A673 (cell line): Measurements from ENCODE around the gene CCDC154. TPM values are rescaled to one million over a fixed set of nuclear protein-coding genes. Genes with fewer than 3 reads are reported as not detected.

ENCODE experiments used
- BruUV-seq: library from RNA; stranded (reverse); fragments of 400-500 nt; replicated peaks from 2 replicates; lab custom pipeline; 2021; lab: Mats Ljungman, UMichigan
- CTCF ChIA-PET: fragments of 300-600 bp; sonication (Branson Sonifier 250); formaldehyde crosslinking; loops from one replicate; lab custom pipeline; 2022; ENCODE audit warnings: antibody characterized with exemption; lab: Charles Lee
- POLR2A ChIA-PET: fragments of 300-600 bp; sonication (Branson Sonifier 250); formaldehyde crosslinking; loops from one replicate; lab custom pipeline; 2022; ENCODE audit warnings: antibody characterized with exemption; ENCODE audit not compliant: low non-redundant PET; lab: Charles Lee
- DNase-seq: peaks from one replicate; pipeline ENCODE4 v3.0.0-alpha.2; 2015; ENCODE audit warnings: low spot score
- H3K27ac ChIP-seq: fragments of 200-600 bp; sonication (generic); 2 replicates; pipeline ENCODE4 v1.5.1; 2016; ENCODE audit warnings: mixed run types, low read depth, mild to moderate bottlenecking, mixed read lengths, antibody characterized with exemption, low read length; ENCODE audit not compliant: poor library complexity, severe bottlenecking
- H3K27me3 ChIP-seq: fragments of 200-600 bp; sonication (generic); replicated peaks from 2 replicates; pipeline ENCODE4 v1.6.1; 2017; ENCODE audit warnings: mixed run types, low read depth, mild to moderate bottlenecking, mixed read lengths, antibody characterized with exemption, low read length; ENCODE audit not compliant: insufficient read depth, poor library complexity
- H3K36me3 ChIP-seq: fragments of 200-600 bp; sonication (generic); 2 replicates; pipeline ENCODE4 v1.6.1; 2016; ENCODE audit warnings: mixed run types, mild to moderate bottlenecking, mixed read lengths, antibody characterized with exemption, low read length; ENCODE audit not compliant: insufficient read depth, poor library complexity, severe bottlenecking
- H3K4me1 ChIP-seq: fragments of 200-600 bp; sonication (generic); 2 replicates; pipeline ENCODE4 v1.6.1; 2017; ENCODE audit warnings: mixed run types, mild to moderate bottlenecking, mixed read lengths, antibody characterized with exemption, low read length; ENCODE audit not compliant: insufficient read depth, poor library complexity, severe bottlenecking
- H3K4me3 ChIP-seq: fragments of 200-600 bp; sonication (generic); 2 replicates; pipeline ENCODE4 v1.5.1; 2016; ENCODE audit warnings: low read depth, mixed run types, mild to moderate bottlenecking, mixed read lengths, low read length; ENCODE audit not compliant: poor library complexity, severe bottlenecking
- H3K9me3 ChIP-seq: fragments of 200-600 bp; sonication (generic); 2 replicates; pipeline ENCODE4 v1.6.1; 2016; ENCODE audit warnings: mixed run types, low read depth, mild to moderate bottlenecking, mixed read lengths, antibody characterized with exemption, low read length; ENCODE audit not compliant: poor library complexity, severe bottlenecking
- EZH2 ChIP-seq: fragments of 200-600 bp; sonication (generic); IDR thresholded peaks from 2 replicates; pipeline ENCODE4 v1.6.1; 2017; ENCODE audit warnings: borderline replicate concordance, low read depth, mild to moderate bottlenecking, mixed read lengths, antibody characterized with exemption, low read length; ENCODE audit not compliant: poor library complexity, severe bottlenecking
- intact Hi-C: fragments of 100-400 bp; cut with micrococcal nuclease; formaldehyde crosslinking; loops from one replicate; pipeline ENCODE4 v1.10.0; 2022; ENCODE audit not compliant: unreplicated experiment
- total RNA-seq: library from RNA; stranded (reverse); gene quantifications from 2 replicates; pipeline ENCODE4 v1.2.3, GENCODE V29; 2021
- TF ChIP-seq, protein P1 (sequence below): fragments of 300-800, 200-600 bp; sonication (generic); conservative IDR thresholded peaks from 2 replicates; pipeline ENCODE4 v1.5.1; 2017; ENCODE audit warnings: low read depth, mild to moderate bottlenecking, antibody characterized with exemption, low read length, moderate library complexity, mixed read lengths

CCDC154 gene
- total RNA-seq, 1 experiment from 2014 or later = 1.2 TPM

DNA sequence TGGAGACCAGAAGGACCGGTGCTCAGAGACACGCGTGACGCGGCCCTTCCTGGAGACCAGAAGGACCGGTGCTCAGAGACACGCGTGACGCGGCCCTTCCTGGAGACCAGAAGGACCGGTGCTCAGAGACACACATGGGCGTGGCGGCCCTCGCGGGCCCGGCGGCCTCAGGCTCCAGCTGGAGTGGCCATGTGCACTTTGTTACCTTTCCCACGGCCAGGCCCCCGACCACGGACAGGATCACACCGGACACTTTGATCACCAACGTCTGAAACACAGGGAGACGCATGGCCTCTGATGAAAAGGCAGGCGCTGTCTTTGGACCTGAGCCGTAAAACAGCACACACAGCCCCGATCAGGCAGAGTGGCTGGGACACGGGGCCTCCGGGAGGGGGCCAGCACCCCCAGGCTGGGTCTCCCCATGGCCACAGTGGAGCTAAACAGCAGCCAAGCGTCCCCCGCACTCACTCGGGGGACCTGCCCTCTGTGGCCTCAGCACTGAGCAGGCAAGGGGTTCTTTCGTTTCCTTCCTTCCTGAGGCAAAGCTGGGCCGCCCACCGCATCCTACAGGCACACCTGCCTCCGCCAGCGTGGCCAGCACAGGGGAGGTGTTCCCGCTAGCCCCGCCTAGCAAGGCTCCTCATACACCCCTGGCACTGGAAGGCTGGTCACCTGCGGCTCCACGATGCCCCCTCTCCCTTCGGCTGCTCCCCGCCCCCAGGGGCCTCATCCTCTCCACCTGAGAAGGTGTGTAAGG, 13.3 kb upstream of the CCDC154 start:
- TF ChIP-seq, protein P1, sequence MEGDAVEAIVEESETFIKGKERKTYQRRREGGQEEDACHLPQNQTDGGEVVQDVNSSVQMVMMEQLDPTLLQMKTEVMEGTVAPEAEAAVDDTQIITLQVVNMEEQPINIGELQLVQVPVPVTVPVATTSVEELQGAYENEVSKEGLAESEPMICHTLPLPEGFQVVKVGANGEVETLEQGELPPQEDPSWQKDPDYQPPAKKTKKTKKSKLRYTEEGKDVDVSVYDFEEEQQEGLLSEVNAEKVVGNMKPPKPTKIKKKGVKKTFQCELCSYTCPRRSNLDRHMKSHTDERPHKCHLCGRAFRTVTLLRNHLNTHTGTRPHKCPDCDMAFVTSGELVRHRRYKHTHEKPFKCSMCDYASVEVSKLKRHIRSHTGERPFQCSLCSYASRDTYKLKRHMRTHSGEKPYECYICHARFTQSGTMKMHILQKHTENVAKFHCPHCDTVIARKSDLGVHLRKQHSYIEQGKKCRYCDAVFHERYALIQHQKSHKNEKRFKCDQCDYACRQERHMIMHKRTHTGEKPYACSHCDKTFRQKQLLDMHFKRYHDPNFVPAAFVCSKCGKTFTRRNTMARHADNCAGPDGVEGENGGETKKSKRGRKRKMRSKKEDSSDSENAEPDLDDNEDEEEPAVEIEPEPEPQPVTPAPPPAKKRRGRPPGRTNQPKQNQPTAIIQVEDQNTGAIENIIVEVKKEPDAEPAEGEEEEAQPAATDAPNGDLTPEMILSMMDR = no peak
- no peak for TF ChIP-seq EZH2
- DNase-seq = no peak
- peaks cover under 1% of the 10 kb centered on the region for H3K36me3 ChIP-seq
- intact Hi-C loops = no loop called here
- BruUV-seq = no TSS peak
- no peaks in the 10 kb centered on the region for H3K9me3 ChIP-seq
- H3K4me1 ChIP-seq = no peaks in the 10 kb centered on the region
- H3K27ac ChIP-seq = no peak overlapping the region
- ChIA-PET POLR2A (no interaction called here), CTCF (no interaction called here)
- no peaks in the 10 kb centered on the region for H3K27me3 ChIP-seq
- no peak overlapping the region for H3K4me3 ChIP-seq

DNA sequence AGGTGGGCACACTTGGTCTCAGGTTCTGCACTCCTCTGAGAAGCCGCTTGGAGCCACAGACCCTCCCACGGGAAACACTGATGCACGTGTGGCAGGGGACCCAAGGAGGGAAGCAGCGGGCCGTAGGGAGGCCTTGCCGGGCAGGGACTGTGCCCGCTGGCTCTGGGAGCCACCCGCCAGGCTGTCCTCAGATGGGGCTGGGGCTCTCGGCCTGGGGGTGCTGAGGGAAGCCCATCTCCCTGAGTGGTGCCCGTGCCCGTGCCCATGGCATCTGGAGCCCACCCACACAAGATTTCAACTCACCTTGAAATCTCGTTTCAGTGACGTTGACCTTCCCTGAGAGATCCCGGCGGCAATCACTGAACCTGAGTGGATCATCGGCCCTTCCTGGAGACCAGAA, 12.6 kb upstream of the CCDC154 start:
- H3K27ac ChIP-seq = no peak overlapping the region
- intact Hi-C loops = no loop called here
- CTCF ChIA-PET = interaction anchor here (0.7 kb wide), 1 partner anchor 400 kb away, joined by 3 read pairs; no protein-coding TSS in a partner anchor
- no peak for DNase-seq
- POLR2A ChIA-PET = no interaction called here
- H3K4me1 ChIP-seq = no peaks in the 10 kb centered on the region
- BruUV-seq = no TSS peak
- TF ChIP-seq EZH2 = no peak
- TF ChIP-seq, protein P1 = no peak
- H3K4me3 ChIP-seq = no peak overlapping the region
- H3K27me3 ChIP-seq = no peaks in the 10 kb centered on the region
- H3K9me3 ChIP-seq = no peaks in the 10 kb centered on the region
- peaks cover 3% of the 10 kb centered on the region for H3K36me3 ChIP-seq

DNA sequence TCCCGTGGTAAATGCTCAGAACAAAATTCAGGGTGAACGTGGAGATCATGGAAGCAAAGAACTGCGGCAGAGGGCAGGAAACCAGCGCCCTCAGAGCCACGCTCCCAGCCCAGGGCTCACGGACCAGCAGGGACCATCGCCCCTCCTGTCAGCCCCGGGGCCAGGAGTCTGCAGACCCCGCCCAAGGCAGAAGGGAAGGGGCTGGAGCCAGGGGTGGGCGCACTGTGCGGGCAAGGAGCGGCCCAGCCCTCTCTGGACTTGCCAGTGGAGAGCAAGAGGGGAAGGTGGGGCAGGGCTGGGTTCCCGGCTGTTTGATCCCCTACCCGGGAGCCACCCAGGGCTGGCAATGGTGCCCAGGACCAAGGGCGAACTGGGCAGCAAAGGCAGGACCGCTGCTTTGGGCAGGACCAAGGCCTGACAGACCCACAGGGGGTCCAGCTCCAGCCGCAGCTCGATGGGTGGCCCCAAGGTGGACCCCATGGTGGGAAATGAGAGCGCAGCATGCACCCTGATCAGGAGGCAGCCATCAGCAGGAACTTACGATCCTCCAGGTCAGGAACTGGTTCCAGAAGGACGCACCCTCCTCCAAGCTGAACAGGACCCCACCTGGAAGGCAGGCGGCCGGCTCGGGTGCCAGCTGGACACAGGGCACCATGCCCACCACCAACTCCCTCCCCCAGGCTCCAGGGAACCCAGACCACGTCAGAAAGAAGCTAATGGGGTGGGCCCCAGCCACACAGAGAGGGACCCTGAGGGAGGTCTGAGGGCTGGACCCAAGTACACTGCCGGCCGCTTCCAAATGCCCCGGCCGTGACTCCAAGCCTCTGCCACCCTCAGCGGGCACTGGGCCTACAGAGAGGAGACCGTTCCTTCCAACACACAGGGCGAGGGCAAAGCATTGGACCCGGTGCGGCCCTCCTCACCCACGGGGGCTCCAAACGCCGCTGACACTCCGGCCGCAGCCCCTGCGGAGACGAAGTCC, 11.1 kb upstream of the CCDC154 start:
- no peak for DNase-seq
- H3K9me3 ChIP-seq = no peaks in the 10 kb centered on the region
- no TSS peak for BruUV-seq
- intact Hi-C loops = no loop called here
- H3K27ac ChIP-seq = no peak overlapping the region
- POLR2A ChIA-PET = no interaction called here
- no peak for TF ChIP-seq EZH2
- TF ChIP-seq, protein P1 = no peak
- CTCF ChIA-PET = no interaction called here
- H3K4me1 ChIP-seq = no peaks in the 10 kb centered on the region
- H3K36me3 ChIP-seq = peaks cover 6% of the 10 kb centered on the region
- no peaks in the 10 kb centered on the region for H3K27me3 ChIP-seq
- H3K4me3 ChIP-seq = no peak overlapping the region
